ENCODE measurements around the gene CD247.

The CD247 gene

DNA sequence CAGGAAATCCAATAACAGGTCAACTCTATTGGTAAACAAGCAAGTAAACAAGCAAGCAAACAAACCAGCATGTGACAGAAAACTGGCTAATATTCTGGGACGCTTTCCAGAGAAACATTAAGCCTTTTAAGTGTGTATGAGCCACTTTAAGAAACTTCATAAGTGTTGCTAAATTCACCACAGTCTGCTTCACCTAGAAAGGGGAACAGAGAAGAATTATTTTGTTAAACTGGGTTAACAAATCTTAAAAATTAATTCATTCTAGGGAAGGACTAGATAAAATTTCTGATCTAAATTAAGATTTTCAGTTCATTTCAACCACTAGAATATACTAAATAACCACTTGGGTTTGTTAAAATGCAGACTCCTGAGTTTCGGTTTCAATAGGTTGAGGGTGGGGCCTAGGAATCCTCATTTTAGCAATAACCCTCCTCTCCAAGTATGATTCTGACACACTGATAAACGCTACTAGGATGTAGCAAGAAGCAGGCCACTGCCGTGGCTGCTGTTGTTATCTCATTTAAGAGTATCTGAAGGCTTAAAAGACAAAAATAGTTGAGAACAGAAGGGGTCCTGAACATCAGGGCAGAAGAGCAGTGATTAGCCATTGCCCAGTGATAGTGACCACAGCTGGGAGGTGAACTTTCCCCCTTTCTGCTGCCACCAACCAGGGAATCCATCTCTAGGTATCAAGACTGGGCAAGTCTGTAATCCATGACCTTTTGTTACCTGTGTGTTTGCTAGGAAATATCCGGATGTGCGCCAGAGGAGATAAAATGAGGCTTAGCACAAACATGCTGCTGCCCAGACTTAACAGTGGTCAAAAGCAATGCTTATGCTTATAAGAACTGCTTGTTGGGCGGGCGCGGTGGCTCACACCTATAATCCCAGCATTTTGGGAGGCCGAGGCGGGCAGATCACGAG is 24.0 kb upstream of the CD247 start:
- no peak for FAIRE-seq

DNA sequence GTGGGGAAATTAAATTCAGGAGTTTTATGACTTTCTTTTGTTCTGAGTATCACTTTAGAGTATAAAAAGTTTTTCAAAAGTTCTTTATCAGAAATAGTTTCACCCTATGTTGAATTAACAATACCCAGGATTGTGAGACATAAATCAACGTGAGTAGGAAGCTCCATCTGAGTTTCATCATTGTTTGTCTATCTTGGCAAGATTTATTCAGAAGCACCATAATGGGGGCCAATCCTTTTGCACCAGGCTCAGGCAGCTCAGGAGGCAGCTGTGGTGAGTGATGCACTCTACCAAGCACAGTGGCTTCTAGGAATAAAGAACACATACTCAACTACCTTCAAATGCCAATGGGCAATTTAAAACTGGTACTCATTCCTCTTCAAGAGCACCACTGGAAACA is 23.3 kb upstream of the CD247 start:
- FAIRE-seq: no peak

- no peak for FAIRE-seq
These were observed 22.7 kb upstream of the CD247 start for GRCh38 chr1:167541003-167541402.

- FAIRE-seq: no peak
These were observed 20.3 kb upstream of the CD247 start for GRCh38 chr1:167538657-167539056.

DNA sequence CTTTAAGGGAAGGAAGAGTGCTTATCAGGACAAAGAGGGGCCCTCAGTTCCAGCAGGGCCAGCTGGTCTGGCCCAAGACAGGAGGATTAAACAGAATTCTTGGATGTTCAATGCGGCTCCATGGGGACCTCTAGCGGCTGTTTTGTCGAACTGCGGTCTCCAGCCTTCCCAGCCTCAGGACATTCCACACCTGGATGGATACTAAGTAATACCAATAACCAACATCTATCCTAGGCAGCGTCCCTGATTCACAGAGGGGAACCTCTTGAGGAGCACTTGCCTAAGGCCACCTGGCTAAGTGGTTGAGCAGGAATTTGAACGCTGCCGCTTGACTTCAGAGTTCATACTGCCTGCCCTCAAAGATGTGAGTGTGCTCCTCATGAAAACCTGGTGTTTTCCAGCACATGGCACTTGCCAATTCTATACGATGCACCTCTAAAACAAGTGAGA is 15.5 kb upstream of the CD247 start:
- no peak for FAIRE-seq

DNA sequence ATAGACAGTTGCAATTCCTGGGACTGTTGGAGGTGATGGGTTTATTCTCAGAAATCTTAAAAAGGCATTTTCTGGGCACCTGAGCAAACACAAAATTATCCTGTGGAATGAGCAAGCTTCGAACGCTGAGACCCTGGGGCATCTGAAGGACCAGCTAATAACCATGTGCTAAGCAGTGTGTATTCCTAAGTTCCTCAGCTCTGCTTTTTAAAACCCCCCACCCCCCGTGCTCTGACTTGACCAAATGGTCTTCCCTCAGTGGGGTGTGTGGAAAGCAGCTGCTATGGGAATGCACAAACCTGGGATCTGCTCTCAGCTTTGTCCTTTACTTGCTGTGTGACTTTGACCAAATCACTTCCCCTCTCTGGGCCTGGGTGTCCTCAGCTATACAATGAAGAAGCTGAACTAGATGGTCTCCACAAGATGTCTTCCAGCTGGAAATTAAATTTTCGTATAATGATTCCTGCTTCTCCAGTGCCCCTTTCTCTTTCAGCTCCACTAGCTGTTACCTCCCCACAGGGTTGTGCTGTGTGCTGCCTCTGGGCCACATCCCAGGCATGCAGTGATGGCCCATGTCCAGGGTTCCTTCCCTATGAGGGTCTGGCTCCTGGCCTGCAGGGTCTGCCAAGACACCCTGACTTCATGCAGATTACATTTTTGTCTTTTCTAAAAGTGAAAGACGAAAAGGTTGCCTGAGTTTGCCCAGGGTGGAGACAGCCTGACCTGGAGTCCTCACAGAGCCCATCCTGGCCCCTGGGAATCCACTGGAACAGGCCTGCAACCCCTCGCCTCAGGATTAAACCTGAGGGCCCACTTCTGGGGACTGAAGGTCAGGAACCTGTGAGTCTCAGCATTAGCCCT is 14.9 kb upstream of the CD247 start:
- FAIRE-seq: no peak

GRCh38 chr1:167532375-167532774 is 14.0 kb upstream of the CD247 start:
- FAIRE-seq: no peak

DNA sequence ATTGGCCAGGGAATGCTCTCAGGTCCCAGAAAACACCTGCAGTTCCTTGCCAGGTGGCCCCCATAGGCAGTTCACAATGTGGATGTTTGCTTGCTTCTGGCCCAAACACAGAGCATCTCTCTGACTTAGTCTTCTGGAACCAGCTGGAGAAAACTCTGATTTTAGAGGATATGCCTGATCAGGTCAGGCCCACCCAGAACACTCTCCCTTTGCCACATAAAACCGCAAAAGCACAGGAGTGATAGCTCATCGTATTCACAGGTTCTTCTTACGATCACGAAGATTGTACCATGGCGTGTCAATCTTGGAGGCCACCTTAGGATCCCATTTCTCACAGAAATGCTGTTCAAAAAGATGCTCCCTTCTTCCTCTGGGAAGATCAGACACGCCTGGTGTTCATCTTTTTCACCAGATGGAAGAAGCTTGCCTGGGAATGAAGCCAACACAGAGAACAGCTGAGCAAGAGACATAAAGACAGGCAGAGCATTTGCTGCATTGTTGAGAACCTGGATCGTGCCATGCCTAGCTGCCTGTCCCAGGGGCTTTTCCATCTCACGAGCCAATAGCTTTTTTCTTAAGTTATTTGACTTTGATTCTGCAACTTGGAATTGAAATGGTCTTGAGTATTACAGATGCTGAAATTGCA is 11.6 kb upstream of the CD247 start:
- FAIRE-seq: no peak

GRCh38 chr1:167528057-167528728 is 9.9 kb upstream of the CD247 start:
- no peak for FAIRE-seq

DNA sequence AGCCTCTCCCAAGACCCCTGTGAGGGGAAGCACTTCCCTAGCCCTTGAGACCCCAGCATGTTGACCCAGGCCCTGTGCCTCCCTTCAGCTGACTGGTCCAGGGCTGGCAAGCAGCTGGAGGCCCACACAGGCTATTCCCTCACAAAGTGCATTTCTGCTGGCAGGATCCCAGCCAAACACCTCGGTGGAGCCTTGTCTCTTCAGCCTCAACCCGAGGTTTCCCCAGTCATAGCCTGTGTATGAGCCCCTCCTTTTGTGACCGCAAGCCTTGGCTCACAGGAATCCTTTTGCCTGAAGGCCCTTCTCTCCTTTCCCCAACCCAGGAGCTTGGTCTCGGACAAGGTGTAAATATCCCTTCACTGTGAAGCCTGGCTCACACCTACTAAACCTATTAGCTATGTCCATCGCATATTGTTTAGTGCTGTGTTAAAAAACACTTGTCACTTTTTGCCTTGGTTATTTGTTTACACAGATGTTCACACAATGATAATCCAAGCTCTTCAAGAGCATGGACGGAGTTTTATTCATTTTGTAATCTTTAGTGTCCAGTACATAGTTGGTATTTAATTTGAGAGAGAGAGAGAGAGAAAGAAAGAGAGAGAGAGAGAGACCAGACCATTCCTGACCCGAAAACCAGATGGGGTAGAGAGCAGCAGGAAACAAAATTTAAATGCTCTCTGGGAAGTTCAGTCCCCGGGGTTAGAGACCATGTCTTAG is 8.5 kb upstream of the CD247 start:
- no peak for FAIRE-seq

- no peak for FAIRE-seq
These were observed 6.3 kb upstream of the CD247 start for GRCh38 chr1:167524651-167525050.

DNA sequence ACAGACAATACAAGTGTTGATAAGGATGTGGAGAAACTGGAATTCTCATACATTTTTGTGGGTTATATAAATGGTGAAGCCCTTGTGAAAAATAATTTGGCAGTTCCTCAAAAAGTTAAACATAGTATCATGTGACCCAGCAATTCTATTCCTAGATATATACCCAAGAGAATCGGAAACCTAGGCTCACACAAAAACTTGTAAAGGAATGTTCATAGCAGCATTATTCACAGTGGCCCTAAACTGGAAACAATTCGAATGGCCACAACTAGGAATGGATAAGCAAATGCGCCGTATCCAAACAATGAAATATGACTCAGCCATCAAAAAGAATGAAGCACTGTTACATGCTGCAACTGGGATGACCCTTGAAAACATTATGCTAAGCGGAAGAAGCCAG is 3.9 kb upstream of the CD247 start:
- no peak for FAIRE-seq

DNA sequence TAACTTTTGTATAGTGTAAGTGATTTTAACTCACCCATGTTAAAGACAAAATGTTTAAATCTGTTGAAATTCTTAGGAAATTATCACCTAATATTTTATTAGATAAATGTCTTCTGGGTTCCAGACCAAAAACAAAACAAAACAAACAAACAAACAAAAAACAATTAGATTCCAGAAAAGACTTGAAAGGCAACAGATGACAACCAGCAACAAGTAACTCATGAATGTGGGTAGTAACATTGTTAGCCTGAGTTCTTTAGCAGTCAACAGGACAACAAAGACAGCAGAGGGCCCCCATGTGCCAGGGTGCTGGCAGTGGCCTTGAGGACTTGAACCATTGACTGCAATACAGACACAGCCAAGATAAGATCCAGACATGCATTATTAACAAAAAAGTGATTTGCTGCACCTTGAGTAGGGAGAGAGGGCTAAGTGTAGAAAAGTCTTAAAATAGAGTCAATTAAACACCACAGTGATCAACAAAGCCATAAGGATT is 2.4 kb upstream of the CD247 start:
- no peak for FAIRE-seq

DNA sequence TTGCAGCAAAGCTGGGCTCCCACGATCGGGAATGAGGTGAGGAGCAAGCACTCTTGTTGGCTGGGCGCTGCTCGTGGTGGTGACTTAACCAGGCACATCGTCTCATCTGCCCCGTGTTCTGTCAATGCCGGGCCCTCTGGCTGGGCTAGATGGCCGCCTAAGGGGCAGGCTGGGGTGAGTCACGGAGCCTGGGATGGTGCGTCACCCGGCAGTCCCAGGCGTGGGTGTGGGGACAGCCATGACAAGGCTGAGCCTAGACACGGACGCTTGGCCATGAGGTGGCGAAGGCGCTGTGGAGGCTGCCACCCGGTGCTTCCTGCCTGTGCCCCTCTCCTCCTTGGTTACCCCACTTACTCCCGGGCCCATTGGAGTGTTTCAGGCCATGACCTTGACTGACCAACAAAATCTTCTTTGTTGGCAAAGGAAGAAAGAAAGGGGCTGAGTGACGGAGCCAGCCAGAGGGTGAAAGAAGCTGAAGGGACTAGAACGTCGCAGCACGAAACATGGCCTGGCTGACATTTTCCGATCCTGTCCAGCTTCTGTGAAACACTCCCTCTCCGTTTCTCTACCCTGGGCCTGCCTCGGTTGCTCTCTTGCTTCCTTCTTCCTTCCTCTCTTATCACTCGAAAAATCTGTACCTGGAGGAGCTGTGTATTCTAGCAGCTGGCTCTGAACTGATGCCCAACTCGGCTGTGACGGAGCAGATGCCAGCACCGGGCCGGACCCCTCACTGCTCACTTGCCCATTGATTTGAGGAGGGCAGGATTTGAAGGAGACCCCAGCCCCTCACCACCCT is 596 bp downstream of the CD247 start:
- FAIRE-seq: no peak

GRCh38 chr1:167516404-167517388 is 1.6 kb downstream of the CD247 start:
- FAIRE-seq: no peak

- FAIRE-seq: no peak
These were observed 2.4 kb downstream of the CD247 start for GRCh38 chr1:167515893-167516321.

- no peak for FAIRE-seq
These were observed 2.9 kb downstream of the CD247 start for GRCh38 chr1:167515461-167515860.

DNA sequence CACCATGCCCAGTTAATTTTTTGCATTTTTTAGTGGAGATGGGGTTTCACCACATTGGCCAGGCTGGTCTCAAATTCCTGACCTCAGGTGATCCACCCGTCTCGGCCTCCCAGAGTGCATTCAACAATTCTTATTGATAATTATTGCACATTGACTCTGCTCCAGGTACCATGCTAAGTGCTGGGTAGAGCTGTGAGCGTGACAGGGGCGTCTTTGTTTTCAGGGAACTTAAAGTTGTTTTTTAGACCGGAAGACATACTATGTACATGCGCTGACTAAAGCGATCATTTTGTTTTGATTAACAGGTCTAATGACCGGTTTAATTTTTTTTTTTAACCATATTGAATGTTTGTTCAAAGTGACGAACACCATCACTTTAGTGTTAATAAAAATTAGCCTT is 4.0 kb downstream of the CD247 start:
- no peak for FAIRE-seq

- FAIRE-seq: no peak
These were observed 6.2 kb downstream of the CD247 start for GRCh38 chr1:167512046-167512654.

Measured in islet of Langerhans (tissue), 1 donor.